Stimulated activated CD8-positive, alpha-beta memory T cell treated with anti-CD3 and anti-CD28 coated beads, Interleukin-4, amount 100 ng/mL, for 4 hours (primary cell): ENCODE results near the gene HOXC9.

Experiments used
- DNase-seq, 2 donors: peaks; one replicate each; pipeline ENCODE4 v3.0.0-alpha.2; 2020; ENCODE audit warnings: low read depth in 2 of 2, low spot score in 1 of 2

The HOXC9 gene

DNA sequence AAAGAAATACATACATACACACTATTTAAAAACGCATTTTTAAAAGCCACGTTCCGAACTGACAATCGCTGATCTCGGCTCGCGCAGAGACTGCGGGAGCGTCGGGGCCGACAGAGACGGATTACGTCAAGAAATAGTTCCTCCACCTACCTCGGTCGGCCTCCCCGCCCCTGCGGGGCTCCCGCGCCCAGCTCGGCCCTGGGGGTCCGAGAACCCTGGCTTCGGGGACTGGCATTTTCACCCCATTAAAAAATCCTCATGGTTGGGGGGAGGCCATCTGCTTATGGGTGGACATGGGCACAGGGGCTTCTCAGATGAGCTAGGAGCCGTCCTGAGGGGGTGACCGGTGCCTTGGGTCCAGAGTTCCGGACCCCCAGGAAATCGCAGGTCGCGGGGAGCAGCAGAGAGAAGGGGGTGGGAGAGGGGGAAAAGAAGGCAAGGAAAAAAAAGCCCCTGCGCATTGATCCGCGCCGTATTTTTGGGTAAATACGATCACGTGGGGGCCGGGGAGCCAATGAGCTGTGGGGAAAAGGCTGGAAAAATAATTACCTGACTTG is 324 bp upstream of the HOXC9 start:
- no peak for DNase-seq

GRCh38 chr12:54001283-54002187 is 1.6 kb downstream of the HOXC9 start:
- DNase-seq = no peak

- DNase-seq = no peak
These were observed 2.4 kb downstream of the HOXC9 start for GRCh38 chr12:54002278-54002914.

- DNase-seq = no peak
These were observed 3.0 kb downstream of the HOXC9 start for GRCh38 chr12:54002915-54003389.

DNA sequence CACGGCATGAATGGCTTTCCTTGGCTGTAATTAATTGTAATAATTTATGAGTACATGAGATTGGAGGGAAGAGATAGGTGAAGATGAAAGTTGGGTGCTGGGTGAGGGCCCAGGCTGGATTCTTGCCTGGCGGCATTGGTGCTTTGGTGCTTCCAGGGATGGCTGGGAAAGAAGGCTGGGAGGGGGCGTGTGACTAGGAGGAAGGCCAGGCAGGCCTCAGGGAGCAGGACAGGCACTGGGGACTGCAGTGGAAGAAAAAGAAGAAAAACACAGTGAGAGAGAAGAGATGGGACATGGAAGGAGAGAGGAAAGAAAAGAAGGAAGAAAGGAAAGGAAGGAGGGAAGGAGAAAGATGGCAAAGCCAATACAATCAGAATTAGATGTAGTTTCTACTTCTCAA is 3.7 kb downstream of the HOXC9 start:
- DNase-seq = no peak

DNA sequence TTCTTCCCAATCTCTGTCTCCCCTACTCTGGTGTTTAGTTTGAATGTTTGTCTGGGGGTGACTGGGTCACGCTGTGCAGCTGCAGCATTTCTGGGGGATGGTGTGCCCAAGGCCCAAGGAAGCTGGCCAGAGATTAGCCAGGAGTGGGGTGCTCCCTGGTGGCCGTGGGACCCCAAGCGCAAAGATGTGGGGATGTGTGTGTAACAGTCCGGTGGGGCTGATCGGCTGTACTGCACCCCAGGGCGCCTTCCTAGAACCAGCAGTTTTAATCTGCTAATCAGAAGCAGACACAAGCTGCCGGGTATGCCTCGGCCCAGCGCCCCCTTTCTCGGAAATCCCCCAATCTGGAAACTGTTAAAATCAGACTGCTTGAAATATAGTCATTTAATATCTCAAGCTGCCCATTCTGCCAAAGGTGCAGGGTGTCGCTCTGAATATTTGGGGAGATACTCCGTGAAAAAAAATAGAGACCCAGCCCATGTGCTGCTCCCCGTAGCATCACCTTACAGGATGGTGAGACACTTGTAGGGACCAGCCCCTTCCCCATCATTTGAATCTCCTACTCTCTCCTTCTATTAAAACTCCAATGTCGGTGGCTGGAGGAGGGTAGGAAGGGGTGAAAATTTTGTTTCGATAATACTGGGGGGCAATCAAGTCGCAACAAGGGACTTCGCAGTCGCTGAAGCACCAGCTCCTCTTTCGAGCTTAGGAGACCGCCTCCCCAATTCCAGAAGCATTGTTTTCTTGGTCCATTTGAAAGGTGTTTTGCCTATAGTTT is 4.3 kb downstream of the HOXC9 start:
- no peak for DNase-seq

GRCh38 chr12:54004841-54005530 is 5.0 kb downstream of the HOXC9 start:
- DNase-seq = no peak

GRCh38 chr12:54005531-54005852 is 5.5 kb downstream of the HOXC9 start:
- no peak for DNase-seq

DNA sequence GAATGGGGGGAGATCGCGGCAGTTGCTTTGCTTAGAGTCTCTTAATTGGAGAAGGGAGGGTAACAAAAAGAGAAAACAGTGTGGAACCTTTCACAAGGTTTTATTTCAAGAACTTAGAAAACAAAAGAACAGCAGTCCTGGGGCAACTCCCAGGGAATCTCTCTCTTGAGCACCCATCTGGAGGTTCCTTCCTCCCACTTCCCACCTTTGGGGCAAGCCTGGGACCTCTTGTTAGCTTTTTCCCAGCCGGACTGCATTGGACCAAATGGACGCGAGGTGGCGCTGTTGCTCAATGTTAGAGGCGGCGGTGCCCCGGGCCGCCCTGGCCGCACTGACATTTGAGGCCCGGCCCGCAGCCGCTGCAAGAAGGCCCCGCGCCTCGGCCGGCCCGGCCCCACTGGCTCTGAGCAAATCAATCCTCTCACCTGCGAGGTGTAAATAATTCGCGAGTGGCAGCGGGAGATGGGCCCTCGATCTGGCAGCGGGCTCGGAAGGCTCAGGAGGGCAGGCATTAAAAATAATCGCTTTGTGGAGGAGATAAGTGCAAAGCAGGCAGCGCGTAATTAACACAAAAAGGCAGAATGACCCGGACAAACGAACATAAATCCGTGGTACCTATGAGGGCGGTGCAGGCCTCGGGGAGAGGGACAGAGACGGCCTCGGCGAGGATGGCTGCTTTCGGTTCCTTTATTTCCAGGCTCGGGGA is 6.0 kb downstream of the HOXC9 start:
- DNase-seq = peak; percentile 53 to 80

DNA sequence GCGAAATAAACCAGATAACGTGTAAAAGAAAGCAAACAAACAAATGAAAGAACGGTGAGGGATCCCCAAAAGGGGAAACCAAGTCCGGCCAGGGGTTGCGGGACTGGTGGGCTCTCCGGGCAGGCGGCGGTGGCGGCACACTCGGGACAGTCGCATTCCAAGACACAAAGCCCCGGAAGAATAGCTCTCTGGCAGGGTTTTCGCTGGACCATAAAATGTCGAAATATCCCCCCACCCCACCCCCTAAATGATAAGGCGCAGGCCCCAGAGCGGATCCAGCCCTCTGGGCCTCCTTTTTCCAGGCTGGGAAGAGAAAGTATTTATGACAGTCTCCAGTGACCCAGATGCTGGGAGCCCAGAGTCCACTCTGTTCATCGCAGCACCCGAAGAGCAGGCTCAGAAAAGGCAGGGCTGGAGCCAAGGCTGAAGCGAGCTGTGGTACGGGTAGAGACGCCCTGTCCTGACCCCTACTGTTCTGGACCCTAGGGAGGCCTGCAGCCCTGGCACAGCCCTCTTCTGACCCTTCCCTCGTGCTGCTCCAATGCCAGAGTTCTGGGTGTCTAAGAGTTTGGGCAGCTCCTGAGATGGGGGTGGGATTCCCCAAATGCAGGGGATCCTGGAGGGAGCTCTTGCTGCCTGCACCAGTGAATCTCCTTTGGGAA is 6.7 kb downstream of the HOXC9 start:
- no peak for DNase-seq

GRCh38 chr12:54007538-54008259 is 7.7 kb downstream of the HOXC9 start:
- no peak for DNase-seq

GRCh38 chr12:54008260-54008552 is 8.2 kb downstream of the HOXC9 start:
- no peak for DNase-seq

DNA sequence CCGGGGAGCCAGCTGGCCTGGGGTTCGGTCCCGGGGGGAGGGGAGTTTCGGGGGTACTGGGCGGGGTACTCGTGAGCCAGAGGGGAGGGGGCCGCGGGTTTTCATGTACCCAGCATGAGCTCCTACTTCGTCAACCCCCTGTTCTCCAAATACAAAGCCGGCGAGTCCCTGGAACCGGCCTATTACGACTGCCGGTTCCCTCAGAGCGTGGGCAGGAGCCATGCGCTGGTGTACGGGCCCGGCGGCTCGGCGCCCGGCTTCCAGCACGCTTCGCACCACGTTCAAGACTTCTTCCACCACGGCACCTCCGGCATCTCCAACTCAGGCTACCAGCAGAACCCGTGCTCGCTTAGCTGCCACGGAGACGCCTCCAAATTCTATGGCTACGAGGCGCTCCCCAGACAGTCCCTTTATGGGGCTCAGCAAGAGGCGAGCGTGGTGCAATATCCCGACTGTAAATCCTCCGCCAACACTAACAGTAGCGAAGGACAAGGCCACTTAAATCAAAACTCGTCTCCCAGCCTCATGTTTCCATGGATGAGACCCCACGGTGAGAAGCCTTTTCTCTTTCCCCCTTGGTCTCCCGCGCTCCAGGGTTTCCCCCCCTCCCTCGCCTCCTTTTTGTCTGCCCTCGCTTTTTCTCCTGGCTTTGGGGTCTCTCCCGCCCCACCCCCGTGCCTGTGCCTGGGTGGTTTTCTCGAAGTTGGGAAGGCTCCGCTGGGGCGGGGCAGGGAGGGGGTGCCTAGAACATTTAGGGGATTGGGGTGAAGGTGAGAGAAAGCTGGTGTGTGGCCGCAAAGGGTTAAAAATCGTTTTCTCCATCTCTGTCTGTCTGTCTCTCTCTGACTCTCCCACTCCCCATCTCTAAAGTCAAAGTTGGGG is 9.5 kb downstream of the HOXC9 start:
- no peak for DNase-seq

GRCh38 chr12:54010053-54010971 is 10.4 kb downstream of the HOXC9 start:
- DNase-seq = no peak

DNA sequence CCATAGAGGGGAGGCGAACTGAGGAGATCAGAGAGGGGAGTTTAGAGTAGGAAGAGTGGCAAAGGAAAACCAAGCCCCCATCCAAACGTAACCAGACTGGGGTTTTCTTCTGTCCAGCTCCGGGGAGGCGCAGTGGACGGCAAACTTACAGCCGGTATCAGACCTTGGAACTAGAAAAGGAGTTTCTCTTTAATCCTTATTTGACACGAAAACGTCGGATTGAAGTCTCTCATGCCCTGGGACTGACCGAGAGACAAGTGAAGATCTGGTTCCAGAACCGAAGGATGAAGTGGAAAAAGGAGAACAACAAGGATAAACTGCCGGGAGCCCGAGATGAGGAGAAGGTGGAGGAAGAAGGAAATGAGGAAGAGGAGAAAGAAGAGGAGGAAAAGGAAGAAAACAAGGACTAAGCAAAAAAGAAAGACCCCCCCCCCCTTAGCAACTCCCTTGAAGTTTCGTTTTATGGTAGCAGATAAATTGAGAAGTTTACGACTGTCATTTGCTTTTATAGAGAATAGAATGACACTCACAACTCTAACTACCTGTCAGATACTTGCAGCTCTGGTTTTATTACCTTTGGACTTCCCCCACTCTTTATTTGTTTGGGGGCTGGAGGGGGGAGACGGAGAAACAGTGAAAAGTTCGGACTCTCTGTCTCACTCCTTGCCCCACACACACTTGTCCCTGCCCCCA is 11.2 kb downstream of the HOXC9 start:
- no peak for DNase-seq

DNA sequence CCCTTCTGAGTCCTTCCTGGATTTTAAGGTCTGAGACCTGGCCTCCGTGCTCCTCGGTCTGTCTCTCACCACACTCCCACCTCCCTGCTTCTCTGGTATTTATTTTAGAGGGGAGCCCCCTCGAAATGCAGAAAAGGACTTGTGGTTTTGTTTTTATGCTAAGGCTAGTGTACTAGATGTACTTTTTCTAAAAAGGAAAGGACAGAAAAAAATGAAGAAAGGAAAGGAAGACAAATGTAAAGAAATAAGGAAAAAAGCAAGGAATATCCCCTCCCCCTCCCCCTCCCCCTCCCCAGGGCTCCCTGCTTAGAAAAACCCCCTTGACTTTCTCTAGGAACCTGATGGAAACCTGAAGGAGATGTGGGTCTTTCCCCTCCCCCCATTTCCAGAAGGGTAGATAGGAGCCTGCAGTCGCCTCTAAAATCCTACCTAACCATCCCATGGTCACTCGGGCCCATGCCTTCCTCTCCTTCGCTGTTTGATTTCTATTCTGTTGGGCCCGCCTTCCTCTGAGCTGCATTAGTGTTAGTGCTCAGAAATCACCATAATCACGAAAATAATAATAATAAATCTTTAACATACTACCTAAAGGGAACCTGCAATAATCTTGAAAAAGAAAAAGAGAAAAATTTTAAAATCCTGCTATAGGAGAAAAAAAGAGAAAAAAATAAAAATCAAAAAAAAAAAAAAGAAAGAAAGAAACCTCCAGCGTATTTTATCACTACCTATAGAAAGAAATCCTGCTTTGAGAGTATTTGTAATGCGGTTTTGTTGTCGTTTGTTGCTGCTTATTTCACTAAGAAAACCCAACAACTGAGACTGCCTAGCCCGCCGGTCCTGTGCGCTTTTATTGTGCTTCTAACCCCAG is 11.9 kb downstream of the HOXC9 start:
- DNase-seq = no peak
